Forelimb muscle (tissue), 1 donor: ENCODE results near the gene BCL2L2. TPM values are rescaled to one million over a fixed set of nuclear protein-coding genes. Genes with fewer than 3 reads are reported as not detected.
"Not testable (repeated sequence)": the region's sequence is repeated elsewhere in the genome, so short reads cannot be mapped to it uniquely, and the experiment has no call there.

ENCODE experiments used
- DNase-seq: peaks from one replicate; pipeline ENCODE4 v3.0.0-alpha.2; 2013; ENCODE audit warnings: low read depth
- polyA plus RNA-seq: library from polyadenylated mRNA; unstranded; fragments of 120-200 nt; gene quantifications from one replicate; pipeline ENCODE4 v1.2.1, GENCODE V29; 2013; ENCODE audit not compliant: insufficient read length

The BCL2L2 gene, protein sequence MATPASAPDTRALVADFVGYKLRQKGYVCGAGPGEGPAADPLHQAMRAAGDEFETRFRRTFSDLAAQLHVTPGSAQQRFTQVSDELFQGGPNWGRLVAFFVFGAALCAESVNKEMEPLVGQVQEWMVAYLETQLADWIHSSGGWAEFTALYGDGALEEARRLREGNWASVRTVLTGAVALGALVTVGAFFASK
- polyA plus RNA-seq = 30.9 TPM

DNA sequence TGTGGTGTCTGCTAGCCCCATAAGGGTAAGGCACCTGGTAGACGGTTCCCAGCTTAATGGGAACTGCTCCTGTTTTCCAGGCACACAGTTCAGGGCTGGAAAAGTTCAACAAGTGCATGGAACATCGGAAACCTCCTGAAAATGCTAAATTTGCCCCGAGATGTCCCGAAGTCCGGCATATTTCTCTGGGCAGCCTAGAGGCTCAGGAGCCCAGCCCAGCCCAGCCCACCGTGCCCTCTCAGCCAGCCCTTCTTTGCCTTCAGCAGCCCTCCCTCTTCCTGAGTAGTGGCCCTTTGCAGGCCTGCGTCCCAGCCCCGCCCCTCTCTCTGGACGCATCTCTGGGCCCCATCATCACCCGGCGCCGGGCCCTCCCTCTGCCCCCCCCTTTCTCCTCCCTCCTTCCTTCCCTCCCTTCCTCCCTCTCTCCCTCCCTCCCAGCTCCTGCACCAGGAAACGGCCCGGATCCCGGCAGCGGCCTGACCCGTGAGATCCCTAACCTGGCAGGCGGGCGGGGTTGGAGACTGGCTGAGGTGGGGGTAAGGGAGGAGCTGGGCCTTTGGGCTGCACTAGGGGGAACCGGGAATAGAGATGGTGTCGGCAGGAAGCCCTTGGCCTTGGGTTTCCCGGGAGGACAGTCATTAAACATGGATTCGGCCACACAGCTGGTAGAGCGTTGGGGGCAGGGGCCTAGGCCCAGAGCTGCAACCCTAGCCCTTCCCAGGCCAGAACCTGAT, at the start of gene BCL2L2:
Gene BCL2L2, plus strand, starts transcription at position 422 of the 734 bp plus-strand sequence. CDS start 935 bp downstream, outside the sequence.
- no peak for DNase-seq

DNA sequence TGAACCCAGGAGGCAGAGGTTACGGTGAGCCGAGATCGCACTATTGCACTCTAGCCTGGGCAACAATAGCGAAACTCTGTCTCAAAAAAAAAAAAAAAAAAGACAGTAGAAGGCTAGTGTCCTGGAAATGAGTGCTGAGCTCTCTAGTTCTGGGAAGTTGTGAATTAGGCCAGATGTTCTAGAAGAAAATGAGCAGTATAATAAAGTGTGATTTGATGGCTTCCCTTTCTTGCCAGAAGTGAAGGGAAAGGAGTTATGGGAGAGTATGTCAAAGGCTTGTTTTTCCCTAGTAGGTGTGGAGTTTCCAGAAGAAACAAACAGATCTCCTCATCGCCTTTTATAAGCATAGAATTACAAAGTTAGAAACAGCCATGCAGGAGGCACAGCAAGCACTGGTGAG, 48.4 kb upstream of the BCL2L2 start:
- DNase-seq = no peak

DNA sequence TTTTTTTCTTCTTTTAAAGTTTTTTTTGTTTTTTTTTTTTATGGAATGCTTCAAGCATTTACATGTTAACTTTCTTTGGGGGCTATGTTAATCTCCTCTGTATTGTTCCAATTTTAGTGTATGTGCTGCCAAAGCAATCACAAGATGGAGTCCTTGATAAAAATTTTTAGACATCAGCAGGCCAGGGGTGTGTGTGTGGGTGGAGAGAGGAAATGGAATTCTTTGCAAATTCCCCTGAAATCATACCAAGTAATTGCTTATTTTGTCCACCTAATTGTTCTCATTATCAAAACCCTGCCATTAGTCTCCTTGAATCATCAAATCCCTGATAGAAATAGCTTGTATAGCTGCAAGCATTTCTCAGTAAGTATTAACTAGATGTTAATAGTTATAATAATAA, 47.2 kb upstream of the BCL2L2 start:
- no peak for DNase-seq

DNA sequence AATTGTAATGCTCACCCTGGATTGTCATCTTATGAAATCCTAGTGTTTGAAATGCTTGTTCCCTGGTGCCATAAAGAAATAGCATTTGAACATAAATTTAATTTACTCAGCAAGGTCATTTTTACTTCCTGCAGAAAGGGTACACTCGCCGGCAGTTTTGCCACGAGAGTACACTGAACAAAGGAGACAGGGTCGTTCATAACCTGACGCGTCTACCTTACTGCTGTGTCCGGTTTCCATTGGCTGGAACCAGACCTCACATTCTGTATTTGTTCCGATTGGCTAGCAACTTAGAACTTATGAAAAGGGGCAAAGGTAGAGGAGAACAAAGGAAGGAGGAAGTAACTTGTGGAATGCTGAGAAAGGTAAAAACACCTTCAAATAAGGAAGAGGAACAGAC, 45.8 kb upstream of the BCL2L2 start:
- not testable (repeated sequence) for DNase-seq

DNA sequence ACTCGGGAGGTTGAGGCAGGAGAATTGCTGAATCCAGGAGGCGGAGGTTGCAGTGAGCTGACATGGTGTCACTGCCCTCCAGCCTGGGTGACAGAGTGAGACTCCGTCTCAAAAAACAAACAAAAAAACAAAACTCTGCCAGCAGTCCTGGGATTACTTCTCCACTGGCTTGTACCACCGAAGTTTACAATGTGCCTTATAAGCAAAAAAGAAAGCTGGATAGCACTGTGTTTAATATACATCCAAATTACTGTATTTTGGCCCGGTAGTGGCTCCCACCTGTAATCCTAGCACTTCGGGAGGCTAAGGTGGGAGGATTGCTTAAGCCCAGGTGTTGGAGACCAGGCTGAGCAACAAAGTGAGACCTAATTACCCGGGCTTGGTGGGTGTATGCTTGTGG, 37.4 kb upstream of the BCL2L2 start:
- DNase-seq = no peak

DNA sequence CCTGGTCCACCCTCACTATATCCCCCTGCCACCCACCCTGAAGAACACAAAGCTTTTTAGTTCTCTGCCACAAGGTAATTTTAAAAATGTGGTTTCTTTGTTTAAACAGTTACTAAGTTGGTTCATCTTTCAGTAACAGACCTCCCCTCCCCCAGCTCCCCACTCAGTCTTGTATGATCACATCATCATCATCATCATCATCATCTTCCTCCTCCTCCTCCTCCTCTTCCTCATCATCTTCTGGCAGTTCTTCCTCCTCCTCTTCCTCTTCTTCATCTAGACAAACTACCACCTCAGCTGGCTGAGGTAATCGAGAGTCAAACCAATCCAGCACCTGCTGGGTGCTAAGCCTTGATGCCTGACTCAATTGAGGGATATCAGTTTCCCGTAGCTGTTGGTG, 31.2 kb upstream of the BCL2L2 start:
- DNase-seq = no peak

DNA sequence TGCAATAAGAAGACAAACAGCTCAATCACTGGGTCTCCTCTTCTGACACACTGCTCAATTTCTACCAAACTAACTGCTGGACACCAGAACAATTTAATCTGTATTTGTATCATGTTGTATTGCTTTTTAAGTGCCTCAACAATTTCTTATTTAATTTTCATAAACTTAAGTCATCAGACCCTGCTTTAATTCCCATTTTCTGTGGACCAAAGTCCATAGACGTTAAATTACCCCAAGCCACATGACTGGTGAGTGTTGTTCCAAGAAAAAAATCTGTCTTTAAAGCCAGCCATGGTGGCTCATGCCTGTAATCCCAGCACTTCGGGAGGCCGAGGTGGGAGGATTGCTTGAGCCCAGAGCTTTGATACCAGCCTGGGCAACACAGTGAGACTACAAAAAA, 29.4 kb upstream of the BCL2L2 start:
- DNase-seq = no peak

DNA sequence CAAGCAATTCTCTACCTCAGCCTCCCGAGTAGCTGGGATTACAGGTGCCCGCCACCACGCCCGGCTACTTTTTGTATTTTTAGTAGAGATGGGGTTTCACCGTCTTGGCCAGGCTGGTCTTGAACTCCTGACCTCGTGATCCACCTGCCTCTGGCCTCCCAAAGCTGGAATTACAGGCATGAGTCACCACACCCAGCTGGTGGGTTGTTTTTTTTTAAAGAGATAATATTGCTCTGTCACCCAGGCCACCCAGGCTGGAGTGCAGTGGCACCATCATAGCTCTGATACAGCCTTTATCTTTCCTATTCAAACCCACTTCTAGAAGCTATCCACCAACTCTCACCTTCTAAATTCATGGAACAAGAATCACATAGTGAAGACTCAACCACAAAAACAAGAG, 28.7 kb upstream of the BCL2L2 start:
- not testable (repeated sequence) for DNase-seq

DNA sequence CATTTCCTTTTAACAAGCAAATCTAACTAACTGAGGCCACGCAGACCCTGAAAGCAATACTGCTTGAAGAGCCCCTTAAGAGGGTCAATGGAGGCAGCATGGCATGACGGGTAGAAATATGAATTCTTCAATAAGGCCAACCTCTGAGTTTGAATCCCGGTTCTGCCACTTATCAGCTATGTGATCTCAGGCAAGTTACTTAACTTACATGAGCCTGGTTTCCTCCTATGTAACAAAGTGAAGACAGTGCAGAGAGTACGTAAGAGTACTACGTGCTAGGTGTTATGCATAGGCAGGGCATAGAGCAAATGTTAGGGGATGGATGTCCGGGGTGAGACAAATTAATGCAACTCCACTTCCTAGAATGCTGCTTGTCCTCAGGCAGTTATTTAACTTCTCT, 25.4 kb upstream of the BCL2L2 start:
- DNase-seq = no peak

DNA sequence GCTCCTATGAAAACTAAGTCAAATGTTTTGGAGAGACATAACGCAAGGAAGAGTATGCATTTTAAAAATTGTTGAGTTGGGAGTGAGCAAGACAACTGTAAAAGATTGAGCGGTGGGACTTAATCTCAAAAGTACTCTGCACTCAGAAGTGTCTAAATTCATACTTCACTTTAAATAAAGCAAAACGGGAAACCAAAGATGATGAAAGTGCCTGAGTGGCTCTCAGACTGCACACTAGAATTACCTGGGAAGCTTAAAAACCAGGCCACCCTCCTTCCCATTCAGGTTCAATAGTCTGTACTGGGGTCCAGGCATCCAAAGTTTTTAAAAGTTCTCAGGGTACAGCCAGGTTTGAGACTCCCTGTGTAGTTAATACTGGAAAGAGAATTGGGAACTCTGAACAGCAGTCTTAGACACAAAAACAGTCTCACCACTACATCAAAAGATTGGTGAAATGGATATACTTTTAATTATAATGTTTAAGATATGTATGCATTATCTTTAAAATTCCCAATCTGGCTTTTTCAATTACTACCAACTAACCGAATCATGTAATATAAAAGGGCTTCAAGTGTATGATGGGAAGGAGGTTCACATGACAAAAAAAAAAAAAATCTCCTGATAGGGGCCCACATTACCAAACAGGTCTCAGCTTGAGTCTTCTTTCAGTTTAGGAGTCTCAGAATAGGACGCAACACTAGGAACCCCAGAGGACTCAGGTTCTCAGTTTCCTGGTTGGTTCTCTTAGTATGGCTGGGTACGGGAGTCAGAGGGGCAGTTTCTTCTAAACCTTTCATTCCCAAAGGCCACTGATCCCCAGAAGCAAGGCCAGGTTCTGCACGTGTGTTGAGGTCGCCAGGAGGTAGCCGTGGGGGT, 21.7 kb upstream of the BCL2L2 start:
- no peak for DNase-seq

DNA sequence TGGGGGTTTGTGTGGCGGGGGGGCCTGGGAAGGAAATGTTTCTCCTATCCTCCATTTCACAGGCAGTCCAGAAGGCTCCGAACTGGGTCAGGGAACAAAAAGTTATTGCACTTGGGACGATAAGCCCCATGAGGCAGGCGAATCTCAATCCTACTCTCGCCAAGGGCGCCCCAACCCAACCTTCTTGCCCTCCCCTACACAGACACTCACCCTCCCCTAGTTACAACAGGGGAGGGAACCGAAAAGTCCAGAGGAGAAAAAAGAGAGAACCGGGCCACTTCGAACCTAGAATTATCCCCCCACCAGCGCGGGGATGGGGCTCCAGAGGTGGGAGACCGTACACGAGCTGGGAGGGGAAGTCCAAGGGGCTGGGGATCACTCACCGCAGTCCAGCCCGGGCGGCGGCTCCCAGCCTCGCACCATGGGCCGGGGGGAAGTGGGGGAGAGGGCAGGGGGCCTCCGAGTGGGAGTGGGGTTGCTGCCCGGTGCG, 21.1 kb upstream of the BCL2L2 start:
- DNase-seq = no peak

DNA sequence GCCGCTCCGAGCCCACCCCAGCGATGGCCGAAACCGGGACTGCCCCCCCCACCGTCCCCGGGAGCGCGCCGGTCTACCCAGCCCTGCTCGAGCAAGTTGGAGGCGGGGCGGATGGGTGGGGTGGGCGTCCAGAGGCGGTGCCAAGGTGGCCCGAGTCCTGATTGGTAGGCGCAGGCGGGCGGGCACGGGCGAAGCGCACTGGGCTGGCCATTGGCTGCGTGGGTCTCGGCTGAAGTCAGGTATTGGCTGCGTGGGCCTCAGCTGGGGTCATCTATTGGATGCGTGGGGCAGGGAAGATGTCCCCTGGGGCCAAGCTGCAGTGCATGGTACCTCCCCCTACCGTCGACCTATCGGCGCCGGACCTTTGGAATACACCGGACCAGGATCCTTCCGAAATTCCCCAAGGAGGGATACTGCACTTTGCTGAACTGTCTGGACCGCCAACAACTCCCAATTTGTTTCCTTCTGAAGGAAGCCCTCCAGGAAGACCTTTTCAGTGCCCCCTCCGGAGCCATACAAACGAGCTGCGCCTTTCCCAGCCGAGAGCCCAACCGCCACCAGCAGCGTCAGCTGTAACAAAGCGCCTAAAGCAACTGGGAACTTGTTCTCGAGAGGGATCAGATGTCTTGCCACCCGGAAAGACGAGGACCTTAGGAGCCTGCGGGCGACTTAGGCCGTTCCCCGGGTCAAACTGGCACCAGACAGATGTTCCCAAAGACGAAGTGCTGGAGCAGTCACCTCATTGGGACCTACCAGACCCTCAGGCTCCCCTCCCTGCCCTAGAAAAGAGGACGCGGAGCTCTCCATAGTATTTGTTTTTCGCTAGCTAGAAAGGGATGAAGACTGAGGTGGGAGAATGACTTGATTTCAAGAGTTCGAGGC, 20.4 kb upstream of the BCL2L2 start, which contains the start of gene HOMEZ:
Gene HOMEZ, minus strand, starts transcription at position 113 of the 882 bp plus-strand sequence. CDS start 180 bp downstream, outside the sequence.
- DNase-seq = peak; percentile 93

DNA sequence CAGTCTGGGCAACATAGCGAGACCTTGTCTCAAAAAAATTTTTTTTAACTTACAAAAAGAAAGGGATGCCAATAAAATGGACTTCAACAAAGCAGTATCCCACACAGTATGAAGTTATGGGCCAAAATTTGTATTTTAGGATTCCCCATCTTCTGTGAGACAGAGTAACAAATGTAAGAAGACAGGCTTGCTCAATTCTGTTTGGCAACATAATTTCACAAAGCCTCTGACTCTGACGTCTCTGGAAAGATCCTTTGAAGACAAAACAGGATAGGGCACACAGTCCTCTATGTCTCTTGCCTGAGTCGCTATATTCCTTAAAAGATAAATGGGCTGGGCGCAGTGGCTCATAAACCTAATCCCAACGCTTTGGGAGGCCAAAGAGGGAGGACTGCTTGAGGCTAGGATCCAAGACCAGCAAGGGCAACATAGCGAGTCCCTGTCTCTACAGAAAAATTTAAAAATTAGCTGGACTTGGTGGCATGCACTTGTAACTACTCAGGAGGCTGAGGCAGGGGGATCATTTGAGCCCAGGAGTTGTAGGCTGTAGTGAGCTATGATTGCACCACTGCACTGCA, 19.6 kb upstream of the BCL2L2 start:
- no peak for DNase-seq

DNA sequence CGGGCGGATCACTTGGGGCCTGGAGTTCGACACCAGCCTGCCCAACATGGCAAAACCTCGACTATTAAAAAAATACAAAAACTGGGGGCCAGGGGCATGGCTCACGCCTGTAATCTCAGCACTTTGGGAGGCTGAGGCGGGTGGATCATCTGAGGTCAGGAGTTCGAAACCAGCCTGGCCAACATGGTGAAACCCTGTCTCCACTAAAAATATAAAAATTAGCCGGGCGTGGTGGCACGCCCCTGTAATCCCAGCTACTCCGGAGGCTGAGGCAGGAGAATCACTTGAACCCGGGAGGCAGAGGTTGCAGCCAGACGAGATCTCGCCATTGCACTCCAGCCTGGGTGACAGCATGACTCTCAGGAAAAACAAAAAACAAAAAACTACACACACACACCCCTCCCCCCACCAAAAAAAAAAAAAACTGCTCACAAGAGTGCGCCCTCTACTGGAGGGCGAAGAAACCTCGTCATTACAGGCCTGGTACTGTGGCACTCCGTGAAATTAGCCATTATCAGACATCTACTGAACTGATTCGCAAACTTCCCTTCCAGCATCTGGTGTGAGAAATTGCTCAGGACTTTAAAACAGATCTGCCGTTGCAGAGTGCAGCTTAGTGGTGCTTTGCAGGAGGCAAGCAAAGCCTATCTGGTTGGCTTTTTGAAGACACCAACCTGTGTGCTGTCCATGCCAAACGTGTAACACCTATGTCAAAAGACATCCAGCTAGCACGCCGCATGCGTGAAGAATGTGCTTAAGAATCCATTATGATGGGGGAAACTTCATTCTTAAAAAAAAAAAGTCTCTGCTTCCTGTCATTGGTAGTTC, 11.7 kb upstream of the BCL2L2 start:
- DNase-seq = no peak

DNA sequence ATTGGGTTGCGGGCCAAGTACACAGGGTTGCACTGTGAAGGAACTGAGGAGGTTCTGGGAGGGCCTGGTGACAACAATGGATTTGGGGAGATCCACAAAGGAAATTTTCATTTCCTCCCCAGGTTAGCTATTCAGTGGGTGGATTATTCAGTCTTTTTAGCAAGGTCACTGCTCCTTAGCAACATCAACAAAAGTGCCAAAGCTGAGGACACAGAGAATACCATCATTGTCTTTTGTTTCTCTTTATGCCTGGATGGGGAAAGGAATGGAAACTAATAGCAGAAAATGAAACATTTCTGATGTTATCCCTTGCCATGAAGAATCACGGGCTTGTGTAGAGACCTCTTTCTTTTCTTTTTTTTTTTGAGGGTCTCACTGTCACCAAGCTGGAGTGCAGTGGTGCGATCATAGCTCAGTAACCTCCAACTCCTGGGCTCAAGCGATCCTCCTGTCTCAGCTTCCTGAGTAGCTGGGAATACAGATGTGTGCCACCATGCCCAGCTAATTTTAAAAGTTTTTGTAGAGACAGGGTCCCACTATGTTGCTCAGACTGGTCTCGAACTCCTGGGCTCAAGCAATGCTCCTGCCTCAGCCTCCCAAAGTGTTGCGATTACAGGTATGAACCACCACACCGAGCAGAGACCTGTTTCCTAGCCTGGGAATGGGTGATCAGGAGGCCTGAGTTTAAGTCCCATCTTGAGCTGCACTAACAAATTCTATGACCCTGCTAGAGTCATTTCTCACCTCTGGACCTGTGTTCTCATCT, 10.4 kb upstream of the BCL2L2 start:
- no peak for DNase-seq

DNA sequence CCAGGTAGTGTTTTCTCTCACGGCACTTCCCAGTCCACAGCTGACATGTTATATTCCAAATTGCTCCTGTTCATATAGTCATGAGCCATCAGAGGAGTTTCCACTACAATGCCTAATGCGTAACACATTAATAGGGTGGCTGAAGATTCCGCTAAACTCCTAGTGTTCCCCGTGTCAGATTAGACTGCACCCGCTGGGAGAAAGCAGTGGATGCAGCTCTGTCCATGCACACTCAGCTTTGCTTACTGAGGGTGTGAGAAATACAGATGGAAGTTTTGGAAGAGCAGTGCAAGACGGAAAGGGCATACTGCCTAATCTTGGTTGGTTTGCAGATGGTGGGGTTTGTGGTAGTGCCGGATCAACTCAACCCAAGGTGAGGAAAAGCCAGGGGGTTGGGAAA, 9.5 kb upstream of the BCL2L2 start:
- DNase-seq = no peak

DNA sequence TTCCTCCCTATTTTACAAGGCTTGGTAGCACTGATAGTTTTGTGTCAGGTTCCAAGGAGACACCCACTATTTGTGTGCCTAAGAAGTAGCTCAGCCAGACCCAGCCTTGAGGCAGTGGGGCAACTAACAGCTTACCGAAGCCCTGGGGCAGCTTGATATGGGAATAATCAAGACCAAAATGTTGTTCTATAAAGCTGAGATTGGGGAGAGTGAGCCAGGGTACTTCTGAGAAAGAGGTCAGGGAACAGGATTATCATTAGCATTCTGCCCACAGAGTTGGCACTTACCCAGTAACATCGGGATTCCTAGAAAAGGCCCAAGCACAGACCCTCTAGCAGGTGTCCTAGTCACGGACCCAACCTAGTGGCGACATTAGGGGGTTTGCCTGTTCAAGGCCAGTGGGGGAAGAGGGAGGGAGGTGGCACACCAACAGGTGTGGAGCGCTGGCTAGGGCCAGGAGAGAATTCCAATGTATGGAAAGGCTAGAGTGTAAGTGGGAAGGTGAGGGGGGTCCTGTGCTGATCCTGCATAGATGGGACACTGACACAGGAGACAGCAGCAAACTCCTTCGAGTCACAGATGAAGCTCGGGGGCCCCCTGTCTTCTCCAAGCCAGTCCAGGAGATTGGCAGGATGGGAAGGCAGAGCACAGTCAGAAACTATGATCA, 8.9 kb upstream of the BCL2L2 start:
- no peak for DNase-seq

DNA sequence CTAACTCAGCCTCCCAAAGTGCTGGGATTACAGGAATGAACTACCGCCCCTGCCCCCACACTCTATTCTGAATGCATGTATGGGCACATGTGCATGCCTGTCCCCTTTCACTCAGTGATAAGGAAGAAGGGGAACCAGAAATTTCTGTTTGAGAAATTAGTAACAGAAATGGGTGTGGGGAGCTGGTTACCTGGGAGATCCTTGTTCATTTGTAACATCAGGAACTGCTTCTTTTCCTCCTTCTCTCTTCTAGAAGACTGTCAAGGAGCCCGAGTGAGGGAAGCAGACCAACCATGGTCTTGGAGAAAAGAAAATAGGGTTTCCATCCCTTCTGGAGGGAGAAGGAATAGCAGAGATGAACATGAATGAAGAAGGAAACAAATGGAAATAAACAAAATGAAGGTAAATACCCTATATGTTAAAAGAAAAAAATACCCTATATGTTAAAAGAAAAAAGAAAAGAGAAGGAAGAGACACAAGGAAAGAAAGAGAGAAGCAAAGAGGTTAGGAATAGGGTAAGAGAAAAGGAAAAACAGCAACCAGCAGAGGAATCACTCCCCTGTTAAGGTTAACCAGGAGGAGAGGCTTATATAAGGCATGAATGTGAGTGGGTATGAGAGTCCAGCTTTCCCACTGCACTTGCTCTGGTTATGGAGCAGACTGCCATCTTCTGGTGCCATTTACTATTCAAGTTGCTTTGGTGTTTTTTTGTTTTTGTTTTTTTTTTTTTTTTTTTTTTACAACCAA, 7.2 kb upstream of the BCL2L2 start:
- DNase-seq = no peak
